Activated T-cell treated with anti-CD3 and anti-CD28 coated beads, Interleukin-2, amount 50 U/mL, for 48 hours (primary cell): Measurements from ENCODE around the gene SCAMP2.
"Not testable (repeated sequence)": the region's sequence is repeated elsewhere in the genome, so short reads cannot be mapped to it uniquely, and the experiment has no call there.

ENCODE experiments used
- DNase-seq, 2 experiments: peaks; one replicate each; pipeline ENCODE4 v3.0.0-alpha.2; 2020

The SCAMP2 gene

GRCh38 chr15:74889883-74890664 lies 16.9 kb upstream of the SCAMP2 start, which contains the start of gene MPI:
MPI (plus strand) TSS chr15:74890042; CDS start chr15:74890074, 32 bp downstream.
- DNase-seq = peak; percentile 93 to 94

DNA sequence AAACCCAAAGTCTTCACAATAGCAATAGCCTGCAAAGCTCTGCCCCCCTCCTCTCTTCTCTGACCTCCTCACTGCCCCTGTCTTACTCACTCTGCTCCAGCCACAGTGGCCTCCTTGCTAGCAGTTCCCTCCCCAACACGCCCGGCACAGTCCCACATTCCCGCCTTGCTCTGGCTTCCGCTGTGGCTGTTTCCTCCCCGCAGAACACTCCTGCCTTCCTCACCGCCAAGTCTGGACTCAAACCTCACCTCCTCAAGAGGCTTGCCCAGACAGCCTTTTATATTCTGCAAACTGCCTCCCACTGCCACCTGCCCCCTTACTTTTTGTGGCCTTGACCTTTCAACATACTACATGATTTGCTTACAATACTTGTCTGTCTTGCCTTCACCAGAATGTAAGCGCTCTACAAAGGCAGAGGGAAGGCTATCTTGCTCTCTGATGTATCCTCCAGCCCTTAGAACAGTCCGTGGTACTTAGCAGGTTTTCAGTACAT lies 16.3 kb upstream of the SCAMP2 start:
- DNase-seq = no peak

GRCh38 chr15:74888716-74889115 lies 15.6 kb upstream of the SCAMP2 start:
- DNase-seq = no peak

DNA sequence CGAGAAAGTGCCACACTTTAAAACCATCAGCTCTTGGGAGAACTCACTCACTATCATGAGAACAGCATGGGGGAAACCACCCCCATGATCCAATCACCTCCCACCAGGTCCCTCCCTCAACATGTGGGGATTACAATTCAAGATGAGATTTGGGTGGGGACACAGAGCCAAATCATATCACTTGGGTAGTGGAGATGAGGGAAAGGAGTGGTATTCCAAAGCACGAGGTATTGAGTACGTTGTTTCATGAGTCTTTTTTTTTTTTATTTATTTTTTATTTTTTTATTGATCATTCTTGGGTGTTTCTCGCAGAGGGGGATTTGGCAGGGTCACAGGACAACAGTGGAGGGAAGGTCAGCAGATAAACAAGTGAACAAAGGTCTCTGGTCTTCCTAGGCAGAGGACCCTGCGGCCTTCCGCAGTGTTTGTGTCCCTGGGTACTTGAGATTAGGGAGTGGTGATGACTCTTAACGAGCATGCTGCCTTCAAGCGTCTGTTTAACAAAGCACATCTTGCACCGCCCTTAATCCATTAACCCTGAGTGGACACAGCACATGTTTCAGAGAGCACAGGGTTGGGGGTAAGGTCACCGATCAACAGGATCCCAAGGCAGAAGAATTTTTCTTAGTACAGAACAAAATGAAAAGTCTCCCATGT lies 14.5 kb upstream of the SCAMP2 start:
- DNase-seq = not testable (repeated sequence)

GRCh38 chr15:74885461-74885860 lies 12.3 kb upstream of the SCAMP2 start:
- DNase-seq = no peak

DNA sequence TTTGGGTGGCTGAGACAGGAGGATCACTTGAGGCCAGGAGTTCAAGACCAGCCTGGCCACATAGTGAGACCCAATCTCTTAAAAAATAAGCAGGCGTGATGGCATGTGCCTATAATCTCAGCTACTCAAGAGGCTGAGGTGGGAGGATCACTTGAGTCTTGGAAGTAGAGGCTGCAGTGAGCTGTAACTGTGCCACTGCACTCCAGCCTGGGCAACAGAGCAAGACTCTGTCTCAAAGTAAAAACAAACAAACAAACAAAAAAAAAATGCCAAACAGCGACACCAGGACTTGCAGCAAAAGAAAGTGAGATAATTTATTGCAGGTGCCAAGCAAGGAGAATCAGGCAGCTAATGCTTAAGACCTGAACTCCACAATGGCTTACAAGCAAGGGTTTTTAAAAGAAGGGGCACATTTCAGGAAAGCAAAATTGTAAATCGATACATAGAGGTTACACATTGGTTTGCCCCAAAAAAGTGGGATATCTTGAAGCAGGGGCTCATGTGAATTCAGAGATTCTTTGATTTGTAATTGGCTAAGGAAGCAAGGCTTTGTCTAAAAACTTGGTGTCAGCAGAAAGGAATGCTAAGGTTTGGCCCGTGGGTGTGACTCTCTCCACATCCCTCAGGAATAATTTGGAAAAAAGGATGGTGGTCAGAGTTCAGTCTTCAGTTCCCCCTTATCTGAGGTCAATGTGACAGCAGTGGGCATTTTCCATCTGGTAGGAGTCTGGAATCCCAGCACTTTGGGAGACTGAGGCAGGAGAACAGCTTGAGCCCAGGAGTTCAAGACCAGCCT lies 11.5 kb upstream of the SCAMP2 start:
- DNase-seq = no peak

DNA sequence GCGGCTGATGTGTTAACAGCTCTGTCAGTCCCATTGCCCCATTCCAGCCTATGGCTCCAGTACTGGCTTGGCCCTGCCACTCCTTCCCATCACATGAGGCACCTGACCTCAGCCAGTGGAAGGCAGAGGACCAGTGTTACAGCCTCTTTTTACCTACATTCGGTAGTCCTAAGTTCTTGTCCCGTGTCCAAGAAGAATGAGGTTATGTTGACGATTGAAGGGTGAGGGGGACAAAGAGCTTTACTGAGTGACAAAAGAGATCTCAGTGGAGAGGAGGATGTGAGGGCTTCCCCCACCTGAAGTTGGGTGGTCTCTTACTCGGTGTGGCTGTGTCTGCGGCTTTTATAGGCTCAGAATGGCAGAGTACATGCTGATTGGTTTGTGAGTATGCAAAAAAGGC lies 9.4 kb upstream of the SCAMP2 start:
- no peak for DNase-seq

- DNase-seq = no peak
These were observed 5.1 kb upstream of the SCAMP2 start for GRCh38 chr15:74878273-74878672.

GRCh38 chr15:74873756-74874424 lies 725 bp upstream of the SCAMP2 start:
- DNase-seq = peak in 1 of 2 experiments; percentile 55

- no peak for DNase-seq
These were observed 496 bp downstream of the SCAMP2 start for GRCh38 chr15:74872702-74873035.

DNA sequence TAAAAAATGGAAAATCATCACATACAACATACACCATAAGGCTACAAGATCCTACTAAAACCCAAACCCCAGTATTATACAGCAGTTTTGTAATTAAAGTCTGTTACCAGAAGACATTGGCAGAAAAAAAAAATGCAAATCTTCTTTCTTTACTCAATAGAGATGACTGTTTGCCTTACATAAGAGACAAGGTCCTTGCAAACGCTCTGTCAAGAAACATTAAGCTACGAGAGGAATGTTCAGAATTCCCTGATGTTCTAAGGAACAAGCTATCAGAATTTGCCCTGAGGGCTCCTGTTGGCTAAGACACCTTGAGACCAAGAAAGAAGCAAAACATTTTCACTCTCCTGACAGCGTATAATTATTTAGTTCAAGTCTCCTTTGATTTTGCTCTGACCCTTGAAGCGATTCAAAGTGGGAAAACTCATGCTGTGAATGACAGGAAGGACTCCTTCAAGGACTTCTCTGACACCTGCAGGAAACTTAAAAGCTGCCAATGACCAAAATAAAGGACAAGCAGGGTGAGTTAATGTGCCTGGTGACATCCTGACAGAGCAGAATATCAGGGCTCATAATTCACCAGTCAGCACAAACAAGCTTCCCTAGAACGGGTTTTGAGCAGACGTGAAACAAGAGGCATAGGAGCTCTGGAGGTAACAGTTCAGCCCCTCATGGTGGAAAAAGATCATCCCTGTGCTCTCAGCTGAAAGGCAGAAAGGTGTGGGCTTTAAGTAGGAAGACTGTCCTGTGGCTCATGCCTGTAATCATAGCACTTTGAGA lies 2.5 kb downstream of the SCAMP2 start:
- no peak for DNase-seq

DNA sequence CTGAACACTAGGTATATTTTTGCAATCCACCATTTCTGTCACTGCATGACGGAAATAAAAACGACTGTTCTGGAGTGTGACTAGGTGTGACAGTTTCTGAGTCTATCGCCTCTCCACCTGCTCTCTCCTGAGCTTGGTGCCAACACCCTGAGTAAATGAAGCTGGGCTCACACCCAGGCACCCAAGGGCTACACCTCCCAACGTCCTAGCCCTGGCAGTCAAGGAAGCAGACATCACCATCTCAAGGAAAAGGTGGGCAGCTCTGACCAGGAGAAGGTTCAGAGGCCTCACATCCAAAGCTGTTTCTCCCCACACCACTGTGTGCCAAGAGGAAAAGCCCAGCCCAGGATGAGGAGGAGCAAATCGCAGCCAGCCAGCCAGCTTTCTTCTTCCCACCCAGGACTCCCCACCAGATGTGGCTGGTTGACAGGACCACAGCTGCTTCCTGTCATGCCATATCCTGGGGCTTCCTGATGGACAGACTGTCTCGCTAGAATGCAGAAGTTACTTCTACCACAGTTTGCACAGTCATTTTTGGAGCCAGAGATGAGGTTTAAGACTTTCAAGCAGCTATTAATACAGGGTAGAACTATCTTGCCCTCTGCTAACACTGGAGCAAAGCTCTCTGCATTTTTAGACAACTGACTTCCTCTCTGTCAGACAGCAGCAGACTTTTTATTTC lies 3.3 kb downstream of the SCAMP2 start:
- peak; percentile 52 to 65 for DNase-seq

- DNase-seq = no peak
These were observed 3.8 kb downstream of the SCAMP2 start for GRCh38 chr15:74869372-74869725.

GRCh38 chr15:74868059-74868458 lies 5.1 kb downstream of the SCAMP2 start:
- no peak for DNase-seq

GRCh38 chr15:74867466-74868038 lies 5.6 kb downstream of the SCAMP2 start:
- DNase-seq = no peak

GRCh38 chr15:74866090-74866489 lies 7.1 kb downstream of the SCAMP2 start:
- DNase-seq = no peak

DNA sequence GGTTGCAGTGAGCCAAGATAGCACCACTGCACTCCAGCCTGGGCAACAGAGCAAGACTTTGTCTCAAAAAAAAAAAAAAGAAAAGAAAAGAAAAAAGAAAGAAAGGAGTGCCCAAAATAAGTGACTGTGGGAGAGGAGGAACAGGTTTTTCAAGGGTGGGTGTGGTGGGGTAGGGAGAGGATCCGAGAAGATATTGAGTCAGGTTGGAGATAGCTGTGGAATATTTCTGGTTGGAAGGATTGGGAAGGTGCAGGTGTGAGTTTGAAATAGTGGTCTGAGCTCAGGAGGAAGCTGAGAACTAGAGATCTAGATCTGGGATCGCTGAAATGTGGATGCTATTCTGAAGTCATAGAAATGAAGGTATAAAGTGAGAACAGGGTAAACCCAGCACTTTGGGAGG lies 7.8 kb downstream of the SCAMP2 start:
- DNase-seq = no peak

DNA sequence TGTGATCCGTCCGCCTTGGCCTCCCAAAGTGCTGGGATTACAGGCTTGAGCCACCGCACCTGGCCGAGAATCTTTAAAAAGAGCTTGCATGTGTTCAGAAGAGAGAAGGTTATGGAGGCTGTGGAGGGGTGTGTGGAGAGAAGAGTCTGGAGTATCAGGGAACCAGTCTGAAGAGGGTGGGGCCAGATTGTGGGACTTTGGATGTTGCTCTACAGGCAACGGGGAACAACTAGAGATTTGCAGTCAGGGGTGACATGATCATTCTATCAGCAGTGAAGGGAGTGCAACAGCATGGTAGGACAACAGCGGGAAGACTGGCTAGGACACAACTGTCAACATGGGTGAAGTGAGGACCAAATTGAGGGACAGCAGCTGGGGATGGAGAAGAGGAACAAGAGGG lies 8.9 kb downstream of the SCAMP2 start:
- DNase-seq = no peak

DNA sequence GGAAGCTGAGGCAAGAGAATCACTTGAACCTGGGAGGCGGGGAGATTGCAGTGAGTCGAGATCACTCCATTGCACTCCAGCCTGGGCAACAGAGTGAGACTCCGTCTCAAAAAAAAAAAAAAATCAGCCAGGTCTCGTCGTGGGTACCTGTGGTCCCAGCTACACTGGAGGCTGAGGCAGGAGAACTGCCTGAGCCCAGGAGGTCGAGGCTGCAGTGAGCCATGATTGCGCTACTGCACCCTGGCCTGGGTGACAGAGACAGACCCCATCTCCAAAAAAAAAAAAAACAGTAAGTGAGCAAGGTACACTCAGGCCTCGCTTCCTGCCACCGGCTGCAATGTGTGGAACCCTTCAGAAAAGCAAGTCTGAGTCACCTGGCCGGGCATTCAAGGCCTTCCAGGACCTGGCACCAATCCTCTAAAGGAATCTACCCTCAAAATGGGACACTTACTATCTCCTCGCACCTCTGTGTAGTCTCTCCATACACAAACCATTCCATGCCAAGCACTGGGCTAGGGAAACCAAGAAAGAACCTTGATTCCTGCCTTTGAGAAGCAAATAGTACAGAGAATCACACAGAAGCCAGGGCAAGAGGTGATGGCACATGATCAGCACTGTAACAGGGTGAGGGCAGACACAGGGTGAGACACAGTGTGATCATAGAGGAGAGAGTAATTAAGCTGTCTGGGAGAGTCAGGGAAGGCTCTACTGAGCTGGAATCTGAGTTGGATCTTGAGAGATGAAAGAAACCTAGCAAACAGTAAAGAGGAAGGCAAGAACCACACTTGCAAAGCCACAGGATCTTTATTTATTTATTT lies 9.7 kb downstream of the SCAMP2 start:
- DNase-seq = peak; percentile 41 to 53

- DNase-seq = no peak
These were observed 14.8 kb downstream of the SCAMP2 start for GRCh38 chr15:74858369-74858740.
